Fibroblast of lung (primary cell): Measurements from ENCODE around the gene PSMD1. TPM values are rescaled to one million over a fixed set of nuclear protein-coding genes. Genes with fewer than 3 reads are reported as not detected.

ENCODE experiments used
- DNase-seq, 2 donors: peaks; one replicate each; pipeline versions ENCODE4 v3.0.0 to v3.0.0-alpha.2; 2010; ENCODE audit warnings: low read depth in 2 of 2
- H2AFZ ChIP-seq: 2 replicates; pipeline ENCODE4 v1.5.1; 2012; ENCODE audit warnings: low read length, control low read depth, inconsistent platforms
- H3K27ac ChIP-seq: 2 replicates; pipeline ENCODE4 v1.5.1; 2011; ENCODE audit warnings: low read length, control low read depth; ENCODE audit not compliant: insufficient read depth
- H3K27me3 ChIP-seq: 2 replicates; pipeline ENCODE4 v1.5.1; 2011; ENCODE audit warnings: mild to moderate bottlenecking, low read length; ENCODE audit not compliant: control insufficient read depth, insufficient read depth
- H3K36me3 ChIP-seq: 2 replicates; pipeline ENCODE4 v1.5.1; 2011; ENCODE audit warnings: low read length; ENCODE audit not compliant: control insufficient read depth, insufficient read depth
- H3K4me1 ChIP-seq: 2 replicates; pipeline ENCODE4 v1.5.1; 2011; ENCODE audit warnings: low read length; ENCODE audit not compliant: control insufficient read depth, insufficient read depth; ENCODE audit errors: extremely low read depth
- H3K4me2 ChIP-seq: 2 replicates; pipeline ENCODE4 v1.5.1; 2011; ENCODE audit warnings: low read length, control low read depth; ENCODE audit not compliant: insufficient read depth; ENCODE audit errors: extremely low read depth
- H3K4me3 ChIP-seq, 4 experiments: fragments of 200-600 bp in 1 of 4; sonication (generic) in 1 of 4; replicated peaks in 1 of 4; 2 replicates each; pipeline ENCODE4 v1.5.1; 2011 to 2016; ENCODE audit warnings: low read length in 4 of 4, low read depth in 3 of 4, mild to moderate bottlenecking in 3 of 4, control low read depth in 2 of 4, inconsistent platforms in 1 of 4, mixed read lengths in 1 of 4; ENCODE audit not compliant: insufficient read depth in 1 of 4; ENCODE audit errors: control extremely low read depth in 1 of 4
- H3K79me2 ChIP-seq: 2 replicates; pipeline ENCODE4 v1.5.1; 2012; ENCODE audit warnings: mild to moderate bottlenecking, low read length, inconsistent platforms; ENCODE audit not compliant: control insufficient read depth, insufficient read depth
- H3K9ac ChIP-seq: 2 replicates; pipeline ENCODE4 v1.5.1; 2011; ENCODE audit warnings: mild to moderate bottlenecking, low read length, control low read depth; ENCODE audit not compliant: insufficient read depth
- H3K9me3 ChIP-seq: 2 replicates; pipeline ENCODE4 v1.5.1; 2012; ENCODE audit warnings: low read depth, low read length; ENCODE audit not compliant: control insufficient read depth, insufficient read depth
- H4K20me1 ChIP-seq: 2 replicates; pipeline ENCODE4 v1.5.1; 2011; ENCODE audit warnings: low read length; ENCODE audit not compliant: control insufficient read depth, insufficient read depth; ENCODE audit errors: extremely low read depth
- CTCF ChIP-seq, 2 donors: IDR thresholded peaks in 1 of 2; conservative IDR thresholded peaks in 1 of 2; 1 replicate in 1 of 2; 2 replicates in 1 of 2; pipeline ENCODE4 v1.5.1; 2011 to 2012; ENCODE audit warnings: low read length in 2 of 2, control low read depth in 1 of 2, inconsistent platforms in 1 of 2, low read depth in 1 of 2, mild to moderate bottlenecking in 1 of 2
- EZH2 ChIP-seq: IDR thresholded peaks from 2 replicates; pipeline ENCODE4 v1.5.1; 2012; ENCODE audit warnings: low read length, control low read depth, mild to moderate bottlenecking; ENCODE audit errors: missing control alignments
- polyA plus RNA-seq, 2 donors: library from polyadenylated mRNA; depleted of rRNA in 1 of 2; stranded (reverse) in 1 of 2; unstranded in 1 of 2; fragments of >200 nt; gene quantifications; 2 replicates each; pipeline ENCODE4 v1.2.1, GENCODE V29; 2011 to 2012; ENCODE audit warnings: missing spikeins in 1 of 2
- total RNA-seq: library from RNA; depleted of rRNA; stranded (reverse); fragments of >200 nt; gene quantifications from 2 replicates; pipeline ENCODE4 v1.2.1, GENCODE V29; 2014

PSMD1 gene
- total and polyA plus RNA-seq, 2 donors (not counting 1 experiment from before 2014, with no cell fraction given) = 125 to 144 TPM

DNA sequence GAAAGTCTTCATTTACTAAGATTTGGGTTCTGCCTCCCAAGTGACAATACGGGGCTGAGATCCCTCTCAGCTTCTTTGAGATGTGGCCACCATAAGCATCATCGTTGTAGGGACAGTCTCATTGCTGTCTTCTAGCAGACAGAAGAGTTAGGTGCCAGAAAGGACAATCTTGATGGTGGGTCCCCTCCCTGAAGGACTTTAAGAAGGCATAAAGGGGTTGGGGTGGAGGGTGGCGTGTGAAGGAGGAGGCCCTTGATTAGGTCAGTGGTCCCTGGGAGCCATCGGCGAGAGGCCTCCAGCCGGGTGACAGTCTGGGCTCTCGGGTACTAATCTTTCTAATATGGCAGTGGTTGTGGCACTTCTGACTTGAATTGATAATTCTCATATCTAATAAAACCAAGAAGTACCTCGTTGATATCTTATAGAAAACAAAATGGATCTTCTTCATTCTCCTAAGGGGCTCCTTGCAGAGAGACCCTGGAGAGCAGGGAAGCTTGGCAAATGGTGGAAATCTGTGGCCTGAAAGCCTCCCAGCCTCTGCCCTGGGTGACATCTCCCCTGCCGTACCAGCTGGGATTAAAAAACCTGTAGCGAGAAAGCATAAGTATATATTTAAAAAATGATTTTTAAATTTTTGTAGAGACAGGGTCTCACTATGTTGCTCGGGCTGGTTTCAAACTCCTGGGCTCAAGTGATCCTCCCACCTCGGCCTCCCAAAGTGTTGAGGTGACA is 7.2 kb upstream of the PSMD1 start:
- Histone ChIP-seq H3K36me3 (no peaks in the 10 kb centered on the region), H4K20me1 (no peaks in the 10 kb centered on the region), H3K4me2 (no peak overlapping the region), H3K4me3 (no peak overlapping the region), H3K27ac (no peak overlapping the region), H3K79me2 (no peaks in the 10 kb centered on the region), H2AFZ (no peak overlapping the region), H3K9ac (no peak overlapping the region), H3K27me3 (no peaks in the 10 kb centered on the region), H3K4me1 (no peaks in the 10 kb centered on the region), H3K9me3 (no peaks in the 10 kb centered on the region)
- no peak for DNase-seq
- no peak for TF ChIP-seq CTCF (conservative IDR thresholded peaks at IDR 0.05 in 1 of 2, IDR thresholded peaks at IDR 0.05 in 1 of 2; ENCODE audit: low read depth in 1 of 2, low read length in 2 of 2)
- no peak for TF ChIP-seq EZH2

DNA sequence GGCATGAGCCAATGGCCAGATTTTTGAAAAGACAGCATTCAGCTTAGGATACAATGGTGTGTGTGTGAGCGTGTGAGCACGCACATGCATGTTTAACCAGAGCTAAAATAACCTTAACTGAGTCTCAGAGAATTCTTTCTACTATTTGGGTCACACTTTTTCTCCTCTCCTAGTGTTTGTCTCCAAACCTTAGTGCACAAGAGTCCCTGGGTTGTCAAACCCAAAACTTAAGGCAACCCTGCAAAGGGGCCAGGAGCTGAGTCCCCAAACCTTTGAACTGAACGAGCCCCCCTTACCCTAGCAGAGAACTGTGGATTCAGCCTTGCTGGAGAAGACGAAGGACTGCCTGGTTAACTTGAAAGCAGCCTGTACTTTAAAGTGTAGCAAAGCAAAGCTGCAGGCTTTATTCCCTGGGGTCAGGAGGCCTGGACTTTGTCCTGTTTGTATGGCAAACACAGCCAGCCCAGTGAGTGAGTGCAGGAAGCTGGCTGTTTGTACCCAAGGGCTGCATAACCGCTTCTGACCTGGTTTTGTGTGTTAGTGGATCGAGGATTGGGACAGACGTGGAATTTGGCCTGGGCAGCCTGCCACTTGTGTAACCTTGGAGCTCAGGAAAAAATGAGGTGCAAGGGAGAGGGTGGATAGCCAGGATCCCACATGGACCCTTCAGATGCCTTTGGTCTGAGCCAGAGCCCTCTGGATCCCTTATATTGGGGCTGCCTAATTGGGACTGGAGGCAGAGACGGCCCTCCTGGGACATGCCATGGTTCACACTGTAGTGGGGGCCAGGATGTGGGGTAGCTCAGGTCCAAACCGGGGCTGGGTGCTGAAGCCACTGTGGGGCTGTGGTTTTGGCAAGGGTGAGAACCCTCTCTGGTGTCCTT is 6.4 kb upstream of the PSMD1 start:
- Histone ChIP-seq H3K9ac (no peak overlapping the region), H3K4me3 (no peak overlapping the region), H4K20me1 (no peaks in the 10 kb centered on the region), H3K79me2 (no peaks in the 10 kb centered on the region), H3K4me2 (no peak overlapping the region), H3K9me3 (no peaks in the 10 kb centered on the region), H2AFZ (no peak overlapping the region), H3K36me3 (no peaks in the 10 kb centered on the region), H3K27me3 (no peaks in the 10 kb centered on the region), H3K27ac (no peak overlapping the region), H3K4me1 (no peaks in the 10 kb centered on the region)
- TF ChIP-seq EZH2 = no peak
- no peak for TF ChIP-seq CTCF (conservative IDR thresholded peaks at IDR 0.05 in 1 of 2, IDR thresholded peaks at IDR 0.05 in 1 of 2; ENCODE audit: low read depth in 1 of 2, low read length in 2 of 2)
- no peak for DNase-seq

DNA sequence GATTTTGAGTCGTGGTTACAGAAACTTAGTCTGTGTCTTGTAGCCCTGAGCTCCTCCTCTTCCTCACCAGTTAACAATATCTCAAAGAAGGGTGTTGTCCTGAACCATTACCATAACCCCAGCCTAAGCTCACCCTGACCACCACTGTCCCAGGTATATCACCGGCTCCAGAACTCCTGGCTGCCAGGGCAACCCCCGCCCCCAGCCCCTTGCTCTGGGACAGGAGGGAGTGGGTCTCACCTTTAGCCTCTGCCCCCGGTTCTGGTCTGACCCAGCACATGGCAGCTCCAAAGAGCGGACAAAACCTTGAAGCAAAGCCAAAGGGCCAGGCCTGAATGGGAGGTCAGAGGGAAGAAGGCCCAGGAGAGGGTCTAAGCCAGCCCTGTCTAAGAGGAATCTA is 5.6 kb upstream of the PSMD1 start:
- Histone ChIP-seq H3K27ac (no peak overlapping the region), H3K36me3 (no peaks in the 10 kb centered on the region), H3K4me1 (no peaks in the 10 kb centered on the region), H4K20me1 (no peaks in the 10 kb centered on the region), H3K4me3 (no peak overlapping the region), H3K4me2 (no peak overlapping the region), H2AFZ (no peak overlapping the region), H3K9me3 (no peaks in the 10 kb centered on the region), H3K27me3 (no peaks in the 10 kb centered on the region), H3K79me2 (no peaks in the 10 kb centered on the region), H3K9ac (no peak overlapping the region)
- TF ChIP-seq EZH2 (no peak), CTCF (conservative IDR thresholded peaks at IDR 0.05 in 1 of 2, IDR thresholded peaks at IDR 0.05 in 1 of 2; ENCODE audit: low read depth in 1 of 2, low read length in 2 of 2) (no peak)
- no peak for DNase-seq
